Neutrophil (primary cell): ENCODE results near the gene CUBN.

Experiments used
- H3K27ac ChIP-seq: fragments of 200-600 bp; sonication (generic); 2 replicates; pipeline ENCODE4 v1.5.1; 2016; ENCODE audit warnings: mild to moderate bottlenecking, moderate library complexity
- H3K27me3 ChIP-seq: fragments of 200-600 bp; sonication (generic); 2 replicates; pipeline ENCODE4 v1.6.0; 2016; ENCODE audit warnings: mild to moderate bottlenecking
- H3K36me3 ChIP-seq: fragments of 200-600 bp; sonication (generic); 2 replicates; pipeline ENCODE4 v1.5.1; 2017
- H3K4me1 ChIP-seq, 2 experiments: fragments of 200-600 bp in 1 of 2; sonication (generic) in 1 of 2; 1 replicate in 1 of 2; 2 replicates in 1 of 2; pipeline versions ENCODE4 v1.5.1 to v1.6.1; 2013 to 2016; ENCODE audit warnings: low read depth in 1 of 2, low read length in 1 of 2, mild to moderate bottlenecking in 1 of 2, moderate library complexity in 1 of 2; ENCODE audit not compliant: control insufficient read depth in 1 of 2, insufficient read depth in 1 of 2
- H3K4me3 ChIP-seq, 2 experiments: fragments of 200-600 bp in 1 of 2; sonication (generic) in 1 of 2; 1 replicate in 1 of 2; 2 replicates in 1 of 2; pipeline ENCODE4 v1.5.1; 2013 to 2016; ENCODE audit warnings: low read depth in 1 of 2, low read length in 1 of 2, mild to moderate bottlenecking in 1 of 2, moderate library complexity in 1 of 2
- H3K9me3 ChIP-seq: fragments of 200-600 bp; sonication (generic); 2 replicates; pipeline ENCODE4 v1.5.1; 2016
- TF ChIP-seq, protein P1 (sequence below): fragments of 200-600 bp; sonication (generic); IDR thresholded peaks from 2 replicates; pipeline ENCODE4 v1.5.1; 2016; ENCODE audit warnings: antibody characterized with exemption

CUBN gene

DNA sequence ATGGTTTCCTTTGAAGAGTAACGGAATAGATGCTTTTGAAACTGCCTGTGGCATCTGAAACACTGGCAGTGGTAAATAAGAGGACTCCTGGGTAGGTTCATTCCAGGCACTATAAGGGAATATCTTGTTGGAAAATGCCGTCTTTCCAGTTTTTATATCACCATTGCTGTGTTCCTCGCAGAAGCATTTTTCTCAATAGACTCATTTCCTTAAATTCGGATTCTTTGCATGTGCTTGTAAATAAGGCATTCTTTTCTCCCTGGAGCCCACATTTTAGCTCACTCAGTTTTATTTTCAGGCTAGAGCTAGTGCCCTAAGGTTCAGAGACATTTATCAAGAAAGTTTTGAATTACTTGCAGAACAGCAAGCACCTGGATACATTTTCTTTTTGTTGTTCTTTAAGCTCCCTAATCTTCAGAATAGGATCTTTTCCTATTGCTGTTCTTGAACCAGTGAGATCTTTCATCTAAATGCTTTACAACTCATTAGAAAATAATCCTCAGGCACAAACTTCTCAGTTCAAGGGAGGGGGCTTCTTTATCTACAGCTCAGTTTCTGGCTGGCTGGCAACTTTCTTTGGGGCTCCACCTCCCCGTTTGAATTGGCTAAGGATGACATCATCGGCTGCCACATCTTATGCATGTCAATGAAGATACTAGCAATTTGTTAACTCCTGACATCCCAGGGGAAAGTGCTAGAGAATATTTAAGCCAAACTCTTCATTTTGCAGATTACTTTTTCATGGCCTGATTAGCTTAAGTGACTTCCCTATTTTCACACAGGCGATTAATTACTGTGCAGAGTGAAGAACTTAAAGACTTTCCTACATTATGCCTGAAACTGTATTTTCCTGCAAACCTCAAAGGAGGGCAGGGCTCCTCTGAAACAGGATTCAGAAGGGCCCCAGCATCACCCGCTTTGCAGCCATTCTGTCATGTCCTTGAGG, 178.7 kb downstream of the CUBN start:
- H3K9me3 ChIP-seq = no peaks in the 10 kb centered on the region
- H3K27ac ChIP-seq = no peak overlapping the region
- no peaks in the 10 kb centered on the region for H3K36me3 ChIP-seq
- H3K4me3 ChIP-seq = no peak overlapping the region
- TF ChIP-seq, protein P1, sequence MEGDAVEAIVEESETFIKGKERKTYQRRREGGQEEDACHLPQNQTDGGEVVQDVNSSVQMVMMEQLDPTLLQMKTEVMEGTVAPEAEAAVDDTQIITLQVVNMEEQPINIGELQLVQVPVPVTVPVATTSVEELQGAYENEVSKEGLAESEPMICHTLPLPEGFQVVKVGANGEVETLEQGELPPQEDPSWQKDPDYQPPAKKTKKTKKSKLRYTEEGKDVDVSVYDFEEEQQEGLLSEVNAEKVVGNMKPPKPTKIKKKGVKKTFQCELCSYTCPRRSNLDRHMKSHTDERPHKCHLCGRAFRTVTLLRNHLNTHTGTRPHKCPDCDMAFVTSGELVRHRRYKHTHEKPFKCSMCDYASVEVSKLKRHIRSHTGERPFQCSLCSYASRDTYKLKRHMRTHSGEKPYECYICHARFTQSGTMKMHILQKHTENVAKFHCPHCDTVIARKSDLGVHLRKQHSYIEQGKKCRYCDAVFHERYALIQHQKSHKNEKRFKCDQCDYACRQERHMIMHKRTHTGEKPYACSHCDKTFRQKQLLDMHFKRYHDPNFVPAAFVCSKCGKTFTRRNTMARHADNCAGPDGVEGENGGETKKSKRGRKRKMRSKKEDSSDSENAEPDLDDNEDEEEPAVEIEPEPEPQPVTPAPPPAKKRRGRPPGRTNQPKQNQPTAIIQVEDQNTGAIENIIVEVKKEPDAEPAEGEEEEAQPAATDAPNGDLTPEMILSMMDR = no peak
- no peaks in the 10 kb centered on the region for H3K4me1 ChIP-seq
- no peaks in the 10 kb centered on the region for H3K27me3 ChIP-seq

DNA sequence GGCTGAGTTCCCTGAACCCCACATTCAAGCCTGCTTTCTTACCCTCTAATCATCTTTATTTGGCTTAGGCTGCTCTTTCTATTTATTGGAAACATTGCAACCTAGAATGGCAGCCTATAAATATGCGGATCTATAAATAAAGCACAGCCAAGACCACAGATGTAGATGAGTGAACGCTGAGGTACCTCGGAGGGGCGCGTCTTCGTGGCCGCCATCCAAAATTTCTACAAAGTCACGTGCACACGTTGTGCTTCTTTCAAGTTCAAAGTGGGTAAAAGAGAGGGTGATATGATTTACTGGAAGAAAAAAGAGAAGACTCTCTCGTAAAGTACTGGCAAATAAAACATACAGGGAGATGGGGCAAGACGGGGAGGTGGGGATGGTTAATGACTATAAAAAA, 179.8 kb downstream of the CUBN start:
- Histone ChIP-seq H3K27ac (no peak overlapping the region), H3K9me3 (no peaks in the 10 kb centered on the region), H3K36me3 (no peaks in the 10 kb centered on the region), H3K27me3 (no peaks in the 10 kb centered on the region), H3K4me3 (no peak overlapping the region), H3K4me1 (no peaks in the 10 kb centered on the region)
- TF ChIP-seq, protein P1 = no peak

DNA sequence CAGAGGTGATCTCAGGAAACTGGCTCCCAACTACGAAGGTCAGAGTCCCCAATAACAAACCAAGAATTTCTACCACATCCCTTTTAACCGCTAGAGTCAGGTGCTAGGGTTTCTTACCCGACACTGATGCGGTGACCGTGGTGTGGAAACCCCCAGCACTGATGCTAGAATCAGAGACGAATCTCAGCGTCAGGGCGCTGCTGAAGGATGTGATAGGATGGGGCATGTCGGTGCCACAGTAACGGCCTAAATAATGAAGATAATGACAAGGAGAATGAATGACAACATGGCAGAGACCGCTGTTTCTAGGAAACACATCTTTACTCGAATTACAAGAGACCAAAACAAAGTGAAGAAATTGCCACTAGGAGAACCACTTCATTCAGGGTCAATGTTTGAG, 181.2 kb downstream of the CUBN start:
- Histone ChIP-seq H3K27me3 (no peaks in the 10 kb centered on the region), H3K27ac (no peak overlapping the region), H3K36me3 (no peaks in the 10 kb centered on the region), H3K9me3 (no peaks in the 10 kb centered on the region), H3K4me3 (no peak overlapping the region), H3K4me1 (no peaks in the 10 kb centered on the region)
- TF ChIP-seq, protein P1 = no peak

DNA sequence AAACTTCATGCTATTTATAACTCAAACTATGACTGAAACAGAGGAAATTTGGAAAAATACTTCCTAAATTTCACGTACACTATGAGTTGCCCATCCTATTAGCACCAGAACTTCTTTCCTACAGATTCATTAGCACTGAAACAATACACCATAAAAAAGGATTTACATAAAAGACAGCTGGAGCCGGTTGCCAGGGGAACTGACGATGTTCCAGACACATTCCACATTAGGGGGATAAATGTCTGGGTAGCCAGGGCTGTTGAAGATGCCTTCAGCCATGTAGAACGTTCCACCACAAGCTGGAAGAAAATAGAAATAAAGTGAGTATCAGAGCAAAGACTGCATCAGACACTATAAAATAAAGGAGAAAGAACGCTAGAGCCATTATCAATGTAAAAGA, 182.5 kb downstream of the CUBN start:
- H3K4me3 ChIP-seq = no peak overlapping the region
- H3K27me3 ChIP-seq = no peaks in the 10 kb centered on the region
- no peaks in the 10 kb centered on the region for H3K4me1 ChIP-seq
- no peaks in the 10 kb centered on the region for H3K9me3 ChIP-seq
- TF ChIP-seq, protein P1 = no peak
- H3K27ac ChIP-seq = no peak overlapping the region
- H3K36me3 ChIP-seq = no peaks in the 10 kb centered on the region

DNA sequence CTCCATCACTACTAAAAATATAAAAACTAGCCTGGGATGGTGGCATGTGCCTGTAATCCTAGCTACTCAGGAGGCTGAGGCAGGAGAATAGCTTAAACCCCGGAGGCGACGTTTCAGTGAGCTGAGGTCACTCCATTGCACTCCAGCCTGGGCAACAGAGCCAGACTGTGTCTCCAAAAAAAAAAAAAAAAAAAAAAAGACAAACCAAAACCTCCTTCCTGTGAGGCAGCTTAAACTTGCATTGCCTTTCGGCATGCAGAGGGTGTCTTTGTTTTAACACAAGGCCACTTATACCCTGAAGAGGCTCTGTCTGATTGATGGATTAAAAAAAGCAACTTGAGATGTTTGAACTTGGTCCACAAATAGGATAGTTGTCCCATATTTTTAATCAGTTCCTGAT, 184.0 kb downstream of the CUBN start:
- Histone ChIP-seq H3K27ac (no peak overlapping the region), H3K4me1 (no peaks in the 10 kb centered on the region), H3K27me3 (no peaks in the 10 kb centered on the region), H3K9me3 (no peaks in the 10 kb centered on the region), H3K36me3 (no peaks in the 10 kb centered on the region), H3K4me3 (no peak overlapping the region)
- TF ChIP-seq, protein P1 = no peak
